COLO668 (cell line): ENCODE measurements around the gene PCDHGA7.
"Not testable (repeated sequence)": the region's sequence is repeated elsewhere in the genome, so short reads cannot be mapped to it uniquely, and the experiment has no call there.

Experiments
- DNase-seq: peaks from one replicate; lab custom pipeline; 2025; ENCODE audit not compliant: unreplicated experiment; lab: John Stamatoyannopoulos, UW

PCDHGA7 gene

GRCh38 chr5:141382469-141383294, at the start of gene PCDHGA7:
TSS of gene PCDHGA7 (plus strand) at chr5:141382742. CDS start at chr5:141382900, 158 bp downstream.
- DNase-seq: no peak

- no peak for DNase-seq
Measured at GRCh38 chr5:141338538-141339306, 43.8 kb upstream of the PCDHGA7 start, which contains the start of gene PCDHGA2. TSS of gene PCDHGA2 (plus strand) at chr5:141338760.

DNA sequence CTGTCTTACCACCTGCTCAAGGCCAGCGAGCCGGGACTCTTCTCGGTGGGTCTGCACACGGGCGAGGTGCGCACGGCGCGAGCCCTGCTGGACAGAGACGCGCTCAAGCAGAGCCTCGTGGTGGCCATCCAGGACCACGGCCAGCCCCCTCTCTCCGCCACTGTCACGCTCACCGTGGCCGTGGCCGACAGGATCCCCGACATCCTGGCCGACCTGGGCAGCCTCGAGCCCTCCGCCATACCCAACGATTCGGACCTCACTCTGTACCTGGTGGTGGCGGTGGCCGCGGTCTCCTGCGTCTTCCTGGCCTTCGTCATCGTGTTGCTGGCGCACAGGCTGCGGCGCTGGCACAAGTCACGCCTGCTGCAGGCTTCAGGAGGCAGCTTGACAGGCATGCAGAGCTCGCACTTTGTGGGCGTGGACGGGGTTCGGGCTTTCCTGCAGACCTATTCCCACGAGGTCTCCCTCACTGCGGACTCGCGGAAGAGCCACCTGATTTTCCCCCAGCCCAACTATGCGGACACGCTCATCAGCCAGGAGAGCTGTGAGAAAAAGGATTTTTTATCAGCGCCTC, 41.7 kb upstream of the PCDHGA7 start:
- DNase-seq: not testable (repeated sequence)

DNA sequence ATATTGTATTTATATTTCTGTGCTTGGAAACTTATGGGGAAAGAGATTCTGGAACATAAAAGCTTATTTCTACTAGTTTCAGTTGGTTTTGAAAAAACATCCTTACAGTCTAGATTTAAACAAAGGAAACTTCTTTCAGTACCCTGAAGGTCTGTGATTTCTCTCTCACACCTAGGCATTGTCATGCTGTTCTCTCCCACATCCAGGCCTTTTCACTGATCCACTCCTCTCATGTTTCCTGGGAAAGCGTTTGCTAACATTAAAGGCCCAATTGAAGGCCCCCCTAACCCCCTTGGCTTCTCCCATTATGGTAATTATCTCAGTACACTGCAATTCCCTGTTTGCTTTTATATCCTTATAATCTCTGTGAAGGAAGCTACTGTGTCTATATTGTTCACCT, 39.8 kb upstream of the PCDHGA7 start:
- DNase-seq: no peak

DNA sequence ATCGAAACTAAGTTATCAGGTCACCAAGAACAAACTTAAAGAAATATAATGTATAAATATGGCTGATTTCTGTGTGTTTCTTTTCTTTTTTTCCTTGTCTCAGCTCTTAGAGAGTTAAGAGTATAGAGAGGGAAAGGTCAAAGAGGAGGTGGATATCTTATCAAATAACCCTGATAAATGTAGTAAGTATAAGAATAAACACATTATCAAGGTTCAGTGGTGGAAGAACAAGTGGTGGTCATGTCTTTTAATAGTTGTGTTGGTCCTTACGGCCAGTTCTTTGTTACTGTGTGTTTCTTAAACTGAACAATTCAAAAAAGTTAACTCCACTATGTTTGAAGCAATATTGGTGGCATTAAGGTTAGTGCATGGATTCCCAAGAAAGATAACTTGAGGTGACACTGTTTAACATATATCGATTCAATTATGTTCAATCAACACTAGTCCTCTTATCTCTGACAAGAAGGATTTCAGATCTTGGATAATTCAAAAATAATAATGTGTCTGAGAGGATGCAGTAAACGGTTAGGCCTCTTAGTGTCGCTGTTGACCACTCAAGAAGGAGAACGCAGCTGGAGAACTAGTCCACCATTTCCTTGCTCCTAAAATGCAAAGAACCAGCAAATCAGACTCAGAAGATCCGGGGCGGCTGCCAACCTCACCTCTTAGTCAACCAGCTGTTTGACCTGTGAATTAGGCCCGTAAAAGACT, 39.1 kb upstream of the PCDHGA7 start, which contains the start of gene PCDHGA3:
TSS of gene PCDHGA3 (plus strand) at position 588 of the 711 bp plus-strand sequence. CDS start 205 bp downstream, outside the sequence.
- DNase-seq: no peak

DNA sequence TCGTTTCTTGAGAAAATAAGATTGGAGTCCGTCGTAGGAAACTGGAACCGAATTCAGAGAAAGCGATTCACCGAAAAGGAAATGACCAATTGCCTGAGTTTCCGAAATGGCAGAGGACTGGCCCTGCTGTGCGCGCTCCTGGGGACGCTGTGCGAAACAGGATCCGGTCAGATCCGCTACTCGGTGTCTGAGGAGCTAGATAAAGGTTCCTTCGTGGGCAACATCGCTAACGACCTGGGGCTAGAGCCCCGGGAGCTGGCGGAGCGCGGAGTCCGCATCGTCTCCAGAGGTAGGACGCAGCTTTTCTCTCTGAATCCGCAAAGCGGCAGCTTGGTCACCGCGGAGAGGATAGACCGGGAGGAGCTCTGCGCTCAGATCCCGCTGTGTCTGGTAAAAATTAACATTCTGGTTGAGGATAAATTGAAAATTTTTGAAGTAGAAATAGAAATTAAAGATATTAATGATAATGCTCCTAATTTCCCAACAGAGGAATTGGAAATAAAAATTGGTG, 38.5 kb upstream of the PCDHGA7 start:
- DNase-seq: no peak

- no peak for DNase-seq
Measured at GRCh38 chr5:141345327-141345726, 37.2 kb upstream of the PCDHGA7 start.

GRCh38 chr5:141346017-141346416, 36.5 kb upstream of the PCDHGA7 start:
- DNase-seq: not testable (repeated sequence)

GRCh38 chr5:141349917-141350619, 32.5 kb upstream of the PCDHGA7 start, which contains the start of gene PCDHGB1:
TSS of gene PCDHGB1 (plus strand) at chr5:141350099. CDS start at chr5:141350261, 162 bp downstream.
- peak; percentile 17 for DNase-seq

GRCh38 chr5:141351591-141351990, 31.0 kb upstream of the PCDHGA7 start:
- DNase-seq: no peak

DNA sequence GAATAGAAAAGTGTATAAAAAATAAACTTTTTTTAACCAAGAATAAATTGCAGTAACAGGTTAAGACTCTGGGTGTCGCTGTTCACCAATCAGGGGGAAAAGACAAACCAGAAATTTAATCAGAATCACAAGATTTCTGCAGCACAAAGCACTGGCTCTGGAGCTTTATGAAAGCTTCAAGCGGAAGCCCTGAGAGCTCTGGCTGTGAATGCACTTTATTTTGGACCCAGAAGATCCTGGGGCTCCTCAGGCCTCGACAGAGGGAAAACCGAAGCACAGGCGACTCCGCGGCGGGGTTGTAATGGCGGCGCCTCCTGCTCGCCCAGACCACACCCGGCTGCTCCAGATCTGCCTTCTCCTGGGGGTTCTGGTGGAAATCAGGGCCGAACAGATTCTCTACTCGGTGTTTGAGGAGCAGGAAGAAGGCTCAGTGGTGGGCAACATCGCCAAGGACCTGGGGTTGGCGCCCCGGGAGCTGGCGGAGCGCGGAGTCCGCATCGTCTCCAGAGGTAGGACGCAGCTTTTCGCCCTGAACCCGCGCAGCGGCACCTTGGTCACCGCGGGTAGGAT, 27.6 kb upstream of the PCDHGA7 start, which contains the start of gene PCDHGA4:
TSS of gene PCDHGA4 (plus strand) at position 122 of the 570 bp plus-strand sequence. CDS start at position 209, 87 bp downstream.
- no peak for DNase-seq

DNA sequence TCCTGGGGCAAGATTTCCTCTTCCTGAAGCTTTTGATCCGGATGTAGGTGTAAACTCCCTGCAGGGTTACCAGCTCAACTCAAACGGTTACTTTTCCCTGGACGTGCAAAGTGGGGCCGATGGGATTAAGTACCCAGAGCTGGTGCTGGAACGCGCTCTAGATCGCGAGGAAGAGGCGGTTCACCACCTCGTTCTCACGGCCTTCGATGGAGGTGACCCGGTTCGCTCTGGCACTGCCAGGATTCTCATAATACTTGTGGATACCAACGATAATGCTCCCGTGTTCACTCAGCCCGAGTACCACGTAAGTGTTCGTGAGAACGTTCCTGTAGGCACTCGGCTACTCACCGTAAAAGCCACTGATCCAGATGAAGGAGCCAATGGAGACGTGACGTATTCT, 26.9 kb upstream of the PCDHGA7 start:
- DNase-seq: no peak

- DNase-seq: no peak
Measured at GRCh38 chr5:141356133-141356532, 26.4 kb upstream of the PCDHGA7 start.

DNA sequence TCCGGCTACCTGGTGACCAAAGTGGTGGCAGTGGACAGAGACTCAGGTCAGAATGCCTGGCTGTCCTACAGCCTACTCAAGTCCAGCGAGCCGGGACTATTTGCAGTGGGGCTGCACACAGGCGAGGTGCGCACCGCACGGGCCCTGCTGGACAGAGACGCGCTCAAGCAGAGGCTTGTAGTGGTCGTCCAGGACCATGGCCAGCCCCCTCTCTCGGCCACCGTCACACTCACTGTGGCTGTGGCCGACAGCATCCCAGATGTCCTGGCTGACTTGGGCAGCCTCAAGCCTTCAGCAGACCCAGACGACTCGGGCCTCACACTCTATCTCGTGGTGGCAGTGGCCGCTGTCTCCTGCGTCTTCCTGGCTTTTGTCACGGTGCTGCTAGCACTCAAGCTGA, 25.6 kb upstream of the PCDHGA7 start:
- no peak for DNase-seq

DNA sequence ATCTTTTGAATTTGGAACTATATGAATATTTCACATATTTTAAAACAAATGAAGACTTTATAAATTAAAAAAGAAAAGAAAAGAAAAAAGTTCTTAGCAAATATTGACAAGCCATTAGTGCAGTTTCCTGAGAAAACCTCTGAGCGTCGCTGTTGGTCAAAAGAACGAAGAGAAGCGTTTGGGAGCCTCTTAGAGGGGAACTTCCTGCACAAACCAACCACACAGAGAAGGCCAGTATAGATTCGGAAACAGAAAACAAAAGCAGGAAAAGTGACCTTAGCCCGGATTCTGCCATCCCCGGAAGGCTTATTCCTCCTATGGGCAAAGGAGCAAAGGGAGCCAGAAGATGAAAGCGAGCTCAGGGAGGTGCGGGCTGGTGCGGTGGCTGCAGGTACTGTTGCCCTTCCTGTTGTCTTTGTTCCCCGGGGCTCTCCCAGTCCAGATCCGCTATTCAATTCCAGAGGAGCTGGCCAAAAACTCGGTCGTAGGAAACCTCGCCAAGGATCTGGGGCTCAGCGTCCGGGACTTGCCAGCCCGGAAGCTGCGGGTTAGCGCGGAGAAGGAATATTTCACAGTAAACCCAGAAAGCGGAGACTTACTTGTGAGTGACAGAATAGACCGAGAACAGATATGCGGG, 22.6 kb upstream of the PCDHGA7 start, which contains the start of gene PCDHGB2:
TSS of gene PCDHGB2 (plus strand) at position 205 of the 637 bp plus-strand sequence. CDS start at position 347, 142 bp downstream.
- no peak for DNase-seq

- DNase-seq: no peak
Measured at GRCh38 chr5:141360685-141361084, 21.9 kb upstream of the PCDHGA7 start.

- DNase-seq: no peak
Measured at GRCh38 chr5:141362719-141363118, 19.8 kb upstream of the PCDHGA7 start.

GRCh38 chr5:141363952-141364660, 18.4 kb upstream of the PCDHGA7 start, which contains the start of gene PCDHGA5:
TSS of gene PCDHGA5 (plus strand) at chr5:141364162. CDS start at chr5:141364331, 169 bp downstream.
- DNase-seq: no peak
